Muscle layer of duodenum (tissue), 2 donors: Measurements from ENCODE around the gene TMEM138.

Experiments used
- H3K27ac ChIP-seq: one replicate; pipeline ENCODE4 v1.7.0; 2013; ENCODE audit warnings: mild to moderate bottlenecking, low read length
- H3K27me3 ChIP-seq: one replicate; pipeline ENCODE4 v1.7.0; 2013; ENCODE audit warnings: low read depth, mild to moderate bottlenecking, control low read depth, low read length
- H3K36me3 ChIP-seq, 2 donors: one replicate each; pipeline ENCODE4 v1.7.0; 2013; ENCODE audit warnings: low read length in 2 of 2, control low read depth in 1 of 2, mild to moderate bottlenecking in 1 of 2; ENCODE audit not compliant: insufficient read depth in 2 of 2, control insufficient read depth in 1 of 2
- H3K4me1 ChIP-seq, 2 donors: one replicate each; pipeline ENCODE4 v1.7.0; 2013; ENCODE audit warnings: low read length in 2 of 2, mild to moderate bottlenecking in 2 of 2, control low read depth in 1 of 2, moderate library complexity in 1 of 2; ENCODE audit not compliant: insufficient read depth in 2 of 2, control insufficient read depth in 1 of 2
- H3K4me3 ChIP-seq, 2 donors: one replicate each; pipeline ENCODE4 v1.7.0; 2013; ENCODE audit warnings: low read length in 2 of 2, low read depth in 1 of 2, mild to moderate bottlenecking in 1 of 2
- H3K9me3 ChIP-seq, 2 donors: one replicate each; pipeline ENCODE4 v1.7.0; 2013; ENCODE audit warnings: low read length in 2 of 2, control low read depth in 1 of 2, mild to moderate bottlenecking in 1 of 2; ENCODE audit not compliant: control insufficient read depth in 1 of 2
- donor health status: healthy.

TMEM138 gene

DNA sequence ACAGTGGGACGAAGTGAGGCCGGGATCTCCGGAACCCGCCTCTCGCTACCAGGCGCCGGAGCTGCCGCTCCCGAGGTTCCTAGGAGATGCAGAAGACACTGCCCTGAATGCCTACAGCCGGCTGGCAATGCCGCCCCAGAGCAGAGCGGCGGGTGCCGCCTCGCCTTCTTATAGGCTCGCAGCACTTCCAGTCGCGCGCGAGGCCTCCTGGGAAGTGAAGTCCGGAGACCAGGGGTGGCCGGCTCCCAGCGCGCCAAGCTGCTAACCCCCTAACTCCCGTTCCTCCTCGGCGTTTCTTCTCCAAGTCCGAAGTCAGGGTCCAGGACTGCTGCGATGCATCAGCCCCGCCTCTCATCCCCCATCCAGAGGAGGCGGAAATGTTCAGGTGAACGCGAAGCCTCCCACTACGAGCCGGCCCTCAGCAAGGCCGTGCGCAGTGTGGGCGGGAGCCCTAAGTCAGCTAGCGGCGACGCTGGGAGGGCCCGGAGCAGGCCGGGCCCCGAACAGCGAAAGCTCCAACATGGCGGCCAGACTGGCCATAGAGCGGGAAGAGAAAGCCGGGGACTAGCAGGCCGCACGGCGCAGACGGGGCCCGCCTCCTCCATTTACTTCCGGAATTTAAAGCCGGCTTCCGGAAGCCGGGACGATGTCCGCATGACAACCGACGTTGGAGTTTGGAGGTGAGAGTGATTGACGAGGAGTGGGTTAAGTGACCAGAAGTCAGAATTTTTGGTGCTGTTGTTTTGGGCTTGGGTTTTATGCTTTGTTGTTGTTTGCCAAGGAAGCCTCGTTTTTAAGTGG, at the start of gene TMEM138, which contains the start of gene CYB561A3:
Gene TMEM138, plus strand, starts transcription at position 634 of the 801 bp plus-strand sequence. CDS start 2,017 bp downstream, outside the sequence.
Gene CYB561A3, minus strand, starts transcription at position 142 of the 801 bp plus-strand sequence. CDS start 5,169 bp downstream, outside the sequence.
- peak within 1 kb of the TSS; percentile 96 for H3K27ac ChIP-seq
- peak within 1 kb of the TSS; percentile 78 to 84 for H3K4me3 ChIP-seq
- H3K36me3 ChIP-seq: peaks cover 21 to 34% of the 10 kb centered on the region in 2 donors
- H3K27me3 ChIP-seq: no peaks in the 10 kb centered on the region
- H3K9me3 ChIP-seq: no peaks in the 10 kb centered on the region
- peaks cover 0 to 22% of the 10 kb centered on the region in 2 donors for H3K4me1 ChIP-seq

DNA sequence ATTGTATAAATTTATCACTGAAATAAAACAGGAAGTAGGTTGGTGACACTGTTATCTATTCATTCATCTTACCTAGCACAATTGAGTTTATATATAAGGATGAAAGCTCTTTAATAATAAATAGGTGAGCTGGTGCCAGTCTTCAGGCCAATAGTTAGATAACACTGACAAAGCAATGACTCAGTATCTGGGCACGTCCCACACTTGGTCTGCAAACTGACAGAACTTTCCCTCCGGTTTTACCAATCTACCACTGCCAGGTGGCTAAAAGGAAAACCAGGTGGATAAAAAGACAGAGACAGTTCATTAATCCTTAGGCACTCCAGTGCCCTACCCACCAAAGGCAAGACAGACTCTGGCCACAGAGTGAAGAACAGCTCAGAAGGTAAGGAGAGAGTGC, 46.9 kb upstream of the TMEM138 start:
- Histone ChIP-seq H3K27ac (no peak overlapping the region), H3K36me3 (peaks cover 71 to 79% of the 10 kb centered on the region in 2 donors), H3K27me3 (no peaks in the 10 kb centered on the region), H3K4me3 (no peak overlapping the region), H3K4me1 (no peaks in the 10 kb centered on the region), H3K9me3 (no peaks in the 10 kb centered on the region)

DNA sequence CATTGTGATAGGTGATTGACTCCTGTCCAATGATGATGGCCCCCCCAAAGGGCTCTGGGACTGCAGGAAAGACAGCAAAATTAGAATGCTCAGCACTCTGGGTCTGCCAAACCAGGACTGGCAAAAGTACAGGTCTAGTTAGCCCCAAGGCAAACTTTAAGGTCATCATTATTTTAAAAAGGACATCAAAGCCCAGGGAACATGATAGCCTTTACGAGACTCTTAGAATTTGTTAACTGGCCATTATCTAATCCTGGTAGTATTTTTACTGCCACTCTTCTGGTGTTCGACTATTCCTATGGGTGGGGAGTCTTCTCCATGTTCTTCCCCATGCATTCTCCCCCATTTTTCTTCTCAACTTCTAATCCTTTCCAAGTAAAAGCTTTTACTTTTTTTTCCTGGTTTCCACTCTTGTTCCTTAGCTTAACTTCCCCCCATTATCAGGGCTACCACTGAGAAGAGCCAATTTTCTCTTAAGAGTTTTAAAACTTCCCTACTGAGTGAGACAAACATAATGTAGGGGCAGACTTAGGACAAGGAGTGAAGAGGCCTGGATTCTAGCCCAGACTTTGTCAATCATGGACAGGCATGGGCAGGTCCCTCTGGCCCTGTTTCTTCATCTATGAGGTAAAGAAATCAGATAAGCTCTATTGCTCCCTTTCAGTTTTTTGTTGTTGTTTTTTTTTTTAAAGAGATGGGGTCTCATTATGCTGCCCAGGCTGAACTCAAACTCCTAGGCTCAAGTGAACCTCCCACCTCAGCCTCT, 36.3 kb upstream of the TMEM138 start:
- H3K36me3 ChIP-seq: peaks cover 66 to 80% of the 10 kb centered on the region in 2 donors
- H3K4me3 ChIP-seq: no peak overlapping the region
- no peaks in the 10 kb centered on the region for H3K4me1 ChIP-seq
- no peaks in the 10 kb centered on the region for H3K27me3 ChIP-seq
- H3K9me3 ChIP-seq: no peaks in the 10 kb centered on the region
- no peak overlapping the region for H3K27ac ChIP-seq

DNA sequence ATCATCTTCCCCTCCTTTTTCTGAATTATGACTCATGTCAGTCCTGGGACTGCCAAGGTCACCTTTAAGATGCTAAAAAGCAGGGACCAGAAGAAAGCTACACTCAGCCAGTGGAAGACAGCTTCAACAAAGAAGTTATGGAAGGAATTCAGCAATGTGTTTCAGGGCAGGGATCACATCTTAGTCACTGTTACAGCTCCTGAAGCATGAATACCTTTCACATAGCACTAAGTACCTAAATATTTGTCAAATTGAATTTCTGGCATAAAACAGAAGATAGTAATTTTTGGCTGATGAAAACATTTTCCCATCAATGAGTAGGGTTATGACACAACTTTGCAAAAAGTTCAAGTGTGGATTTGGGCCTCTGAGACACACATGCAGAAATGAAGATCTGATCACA, 34.5 kb upstream of the TMEM138 start:
- Histone ChIP-seq H3K27ac (no peak overlapping the region), H3K36me3 (peaks cover 50 to 63% of the 10 kb centered on the region in 2 donors), H3K9me3 (no peaks in the 10 kb centered on the region), H3K27me3 (no peaks in the 10 kb centered on the region), H3K4me3 (no peak overlapping the region), H3K4me1 (peaks cover 4 to 12% of the 10 kb centered on the region in 2 donors)

DNA sequence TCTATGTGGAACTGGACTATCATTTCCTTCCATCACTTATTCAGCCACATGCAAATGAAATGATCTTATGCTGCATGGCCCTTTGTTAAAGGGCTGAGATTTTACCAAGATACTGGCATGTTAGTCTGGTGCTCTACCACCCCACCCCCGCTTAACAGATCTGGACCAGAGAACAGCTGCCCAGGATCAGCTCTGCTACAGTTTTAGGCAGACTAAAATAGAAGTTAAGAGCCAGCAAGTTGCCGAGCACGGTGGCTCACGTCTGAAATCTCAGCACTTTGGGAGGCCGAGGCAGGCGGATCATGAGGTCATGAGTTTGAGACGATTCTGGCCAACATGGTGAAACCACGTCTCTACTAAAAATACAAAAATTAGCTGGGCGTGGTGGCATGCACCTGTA, 33.8 kb upstream of the TMEM138 start:
- Histone ChIP-seq H3K9me3 (no peaks in the 10 kb centered on the region), H3K4me1 (peaks cover 4 to 12% of the 10 kb centered on the region in 2 donors), H3K4me3 (no peak overlapping the region), H3K27ac (no peak overlapping the region), H3K36me3 (peaks cover 43 to 57% of the 10 kb centered on the region in 2 donors), H3K27me3 (no peaks in the 10 kb centered on the region)

DNA sequence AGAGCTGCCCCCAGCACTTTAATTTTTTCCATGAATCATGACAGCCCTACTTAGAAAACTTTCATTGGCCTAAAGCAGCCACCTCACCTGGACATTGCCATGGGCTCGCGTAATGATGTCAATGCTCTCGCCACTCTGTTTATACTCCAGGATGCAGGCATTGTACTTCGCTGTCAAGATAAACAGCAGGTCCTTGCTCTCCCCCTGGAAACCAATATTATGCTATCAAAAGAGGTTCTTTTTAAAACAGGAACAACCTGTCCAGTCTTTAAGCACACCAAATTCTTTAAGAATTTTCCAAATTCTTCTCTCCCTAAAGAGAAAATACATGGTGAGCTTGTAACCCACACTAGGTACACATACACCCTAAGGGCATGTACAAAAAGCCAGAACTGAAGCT, 32.3 kb upstream of the TMEM138 start:
- Histone ChIP-seq H3K9me3 (no peaks in the 10 kb centered on the region), H3K4me1 (peaks cover 8 to 16% of the 10 kb centered on the region in 2 donors), H3K36me3 (peaks cover 32 to 41% of the 10 kb centered on the region in 2 donors), H3K27me3 (no peaks in the 10 kb centered on the region), H3K4me3 (no peak overlapping the region), H3K27ac (no peak overlapping the region)

DNA sequence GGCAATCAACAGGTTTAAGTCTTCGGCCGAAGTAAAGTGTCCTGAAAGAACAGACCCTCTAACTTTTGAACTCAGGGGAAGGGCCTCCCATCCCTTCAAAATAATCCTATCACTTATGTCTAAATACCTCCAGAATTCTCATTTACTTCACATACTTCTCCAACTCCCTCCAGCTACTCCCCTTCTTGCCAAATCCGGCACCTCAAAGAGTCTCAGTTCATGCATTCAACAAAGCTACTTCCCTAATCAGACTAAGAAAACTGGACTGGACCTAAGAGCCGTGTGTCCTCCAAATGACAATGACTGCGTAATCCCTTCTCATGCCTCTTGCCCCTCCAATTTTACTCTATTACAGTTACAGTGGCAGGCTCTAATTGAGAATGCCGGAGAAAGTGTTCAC, 30.5 kb upstream of the TMEM138 start:
- peaks cover 15 to 24% of the 10 kb centered on the region in 2 donors for H3K36me3 ChIP-seq
- no peaks in the 10 kb centered on the region for H3K9me3 ChIP-seq
- H3K27ac ChIP-seq: peak overlapping the region; percentile 91
- peaks cover 8 to 16% of the 10 kb centered on the region in 2 donors for H3K4me1 ChIP-seq
- peak overlapping the region; percentile 89 to 92 for H3K4me3 ChIP-seq
- no peaks in the 10 kb centered on the region for H3K27me3 ChIP-seq

DNA sequence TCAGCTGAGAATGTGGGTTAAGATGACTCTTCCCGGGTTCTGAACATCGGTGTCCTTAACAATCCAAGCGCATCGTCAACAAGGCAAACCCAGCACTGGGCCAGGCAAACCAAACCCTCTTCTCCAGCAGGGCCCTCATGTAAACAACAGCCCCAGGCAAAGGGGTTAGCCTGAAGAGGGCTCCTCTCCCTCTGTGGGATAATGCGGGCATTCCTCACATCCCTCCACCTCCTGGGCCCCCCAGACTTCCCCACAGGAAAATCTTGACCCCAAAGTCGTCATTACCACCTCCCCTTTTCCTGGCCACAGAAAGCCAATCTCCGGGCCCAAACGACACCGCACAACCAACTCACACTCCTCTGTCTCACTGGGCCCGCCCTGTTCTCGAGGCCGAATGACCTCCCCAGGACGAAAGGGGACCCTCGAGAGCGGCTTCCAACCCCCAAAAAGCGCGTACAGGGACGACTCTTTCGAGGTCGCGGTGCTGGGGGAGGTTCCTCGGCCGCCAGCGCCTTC, 29.8 kb upstream of the TMEM138 start:
- H3K4me1 ChIP-seq: peaks cover 8 to 16% of the 10 kb centered on the region in 2 donors
- H3K27me3 ChIP-seq: no peaks in the 10 kb centered on the region
- peaks cover 11 to 23% of the 10 kb centered on the region in 2 donors for H3K36me3 ChIP-seq
- H3K4me3 ChIP-seq: peak overlapping the region; percentile 89 to 92
- H3K27ac ChIP-seq: peak overlapping the region; percentile 91
- H3K9me3 ChIP-seq: no peaks in the 10 kb centered on the region

DNA sequence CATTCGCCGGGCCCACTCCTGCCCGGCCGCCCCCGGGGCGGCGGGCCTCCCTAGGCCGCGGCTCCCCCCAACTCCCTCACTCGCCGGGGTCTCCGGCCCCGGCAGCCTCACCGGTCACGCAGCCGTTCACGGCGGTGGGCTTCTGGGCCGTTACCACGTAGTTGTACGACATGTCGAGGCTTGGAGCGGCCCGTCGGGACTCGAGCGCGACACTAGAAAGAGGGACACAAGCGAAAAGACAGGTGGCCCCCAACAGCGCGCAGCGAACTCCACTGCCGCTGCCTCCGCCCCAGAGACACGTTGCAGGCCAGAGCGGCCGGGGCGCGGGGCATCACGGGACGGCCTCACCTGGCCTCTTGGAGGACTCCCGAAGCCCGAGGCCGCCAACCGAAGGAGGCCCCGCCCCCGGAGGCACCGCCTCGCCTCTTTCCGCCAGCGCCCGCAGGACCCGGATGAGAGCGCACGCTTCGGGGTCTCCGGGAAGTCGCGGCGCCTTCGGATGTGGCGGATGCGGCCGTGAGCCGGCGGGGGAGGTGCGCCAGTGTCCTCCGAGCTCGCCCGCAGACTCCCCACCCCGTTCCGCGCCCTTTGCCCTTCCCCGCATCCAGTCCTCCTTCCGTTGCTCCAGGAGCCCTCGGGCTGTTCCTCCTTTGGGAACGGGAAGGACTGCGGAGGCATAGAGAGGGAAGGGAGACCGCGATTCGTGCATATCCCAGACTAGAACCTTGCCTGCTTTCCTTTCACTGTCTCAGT, 29.2 kb upstream of the TMEM138 start, which contains the start of the genes DDB1 and TKFC:
Gene DDB1, minus strand, starts transcription at position 309 of the 753 bp plus-strand sequence. Its CDS starts 137 bp downstream, at position 172.
Gene TKFC, plus strand, starts transcription at position 432 of the 753 bp plus-strand sequence. CDS start 1,501 bp downstream, outside the sequence.
- H3K27ac ChIP-seq: peak within 1 kb of the TSS; percentile 91
- no peaks in the 10 kb centered on the region for H3K27me3 ChIP-seq
- H3K4me1 ChIP-seq: peaks cover 8 to 16% of the 10 kb centered on the region in 2 donors
- peaks cover 6 to 18% of the 10 kb centered on the region in 2 donors for H3K36me3 ChIP-seq
- no peaks in the 10 kb centered on the region for H3K9me3 ChIP-seq
- peak within 1 kb of the TSS; percentile 89 to 92 for H3K4me3 ChIP-seq

DNA sequence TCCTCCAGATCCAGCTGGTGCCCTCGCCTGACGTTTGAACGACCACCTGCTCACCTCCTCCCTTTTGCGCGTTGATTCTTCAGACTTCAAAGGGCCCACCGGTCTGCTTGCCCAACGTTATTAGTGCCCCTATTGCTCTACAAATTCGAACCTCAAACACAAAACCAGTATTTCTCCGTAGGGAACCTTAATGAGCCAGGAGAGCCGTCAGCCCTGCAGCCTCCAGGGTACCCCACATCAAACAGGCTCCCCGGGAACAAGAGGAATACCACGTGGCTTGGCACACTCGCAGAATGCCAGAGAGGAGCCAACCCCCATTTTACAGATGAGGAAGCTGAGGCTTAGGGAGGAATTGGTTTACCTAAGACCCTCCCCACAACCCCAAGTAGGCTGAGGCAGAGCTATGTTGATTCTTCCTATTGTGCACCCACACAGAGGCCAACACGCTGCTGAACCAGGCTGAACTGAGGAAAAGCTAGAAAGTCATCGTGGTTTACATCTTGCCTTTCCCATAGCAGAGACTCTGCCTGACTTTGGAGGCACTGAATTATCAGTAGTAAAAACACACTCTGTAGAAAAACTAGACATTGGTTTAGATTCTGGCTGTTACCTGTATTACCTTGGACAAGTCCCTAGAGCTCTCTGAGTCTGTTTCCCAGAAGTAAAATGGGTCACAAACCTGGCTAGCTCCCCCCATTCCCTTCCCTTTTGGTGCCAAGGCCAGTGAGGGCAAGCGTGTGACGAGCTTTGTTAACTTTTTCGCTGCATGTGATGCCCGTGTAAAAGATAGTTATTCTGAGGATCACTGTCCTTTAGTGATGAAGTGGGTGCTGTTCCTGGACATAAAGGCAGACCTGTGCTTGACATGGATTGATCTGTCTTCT, 28.4 kb upstream of the TMEM138 start:
- peaks cover 12 to 13% of the 10 kb centered on the region in 2 donors for H3K36me3 ChIP-seq
- H3K4me3 ChIP-seq: peak overlapping the region; percentile 89 to 92
- H3K27me3 ChIP-seq: no peaks in the 10 kb centered on the region
- H3K9me3 ChIP-seq: no peaks in the 10 kb centered on the region
- peak overlapping the region; percentile 91 for H3K27ac ChIP-seq
- peaks cover 8 to 16% of the 10 kb centered on the region in 2 donors for H3K4me1 ChIP-seq
